Panc1 (cell line): ENCODE results near the gene EGFLAM. TPM values are rescaled to one million over a fixed set of nuclear protein-coding genes. Genes with fewer than 3 reads are reported as not detected.

Experiments used
- ATAC-seq: fragments of 200-7000 bp; cut with Tn5 transposase; 2 replicates; pipeline ENCODE4 v1.9.1; 2020; ENCODE audit warnings: mild to moderate bottlenecking, moderate library complexity
- BruUV-seq: library from RNA; stranded (reverse); fragments of 400-500 nt; replicated peaks from 2 replicates; lab custom pipeline; 2021; lab: Mats Ljungman, UMichigan
- CTCF ChIA-PET: fragments of 300-600 bp; sonication (Branson Sonifier 250); formaldehyde crosslinking; loops from one replicate; lab custom pipeline; 2022; ENCODE audit warnings: antibody characterized with exemption; lab: Charles Lee
- POLR2A ChIA-PET: fragments of 300-600 bp; sonication (Branson Sonifier 250); formaldehyde crosslinking; loops from one replicate; lab custom pipeline; 2022; ENCODE audit warnings: antibody characterized with exemption; lab: Charles Lee
- DNase-seq: peaks from one replicate; pipeline ENCODE4 v3.0.0-alpha.2; 2010; ENCODE audit warnings: low read depth, low spot score
- H3K27ac ChIP-seq: 2 replicates; pipeline ENCODE4 v1.5.1; 2011; ENCODE audit warnings: mild to moderate bottlenecking, low read length, inconsistent platforms
- H3K27me3 ChIP-seq: fragments of 200-500 bp; sonication (Bioruptor generic); 2 replicates; pipeline ENCODE4 v1.6.0; 2014; ENCODE audit warnings: low read length, inconsistent platforms; ENCODE audit not compliant: control insufficient read depth, insufficient read depth
- H3K36me3 ChIP-seq: fragments of 200-500 bp; sonication (Bioruptor generic); 2 replicates; pipeline ENCODE4 v1.5.1; 2014; ENCODE audit warnings: inconsistent platforms, mild to moderate bottlenecking, low read length, moderate library complexity; ENCODE audit not compliant: control insufficient read depth, insufficient read depth
- H3K4me1 ChIP-seq: 2 replicates; pipeline ENCODE4 v1.5.1; 2011; ENCODE audit warnings: inconsistent platforms, mild to moderate bottlenecking, low read length, moderate library complexity; ENCODE audit not compliant: control insufficient read depth, insufficient read depth
- H3K4me3 ChIP-seq, 2 experiments: 2 replicates each; pipeline ENCODE4 v1.5.1; 2011 to 2012; ENCODE audit warnings: low read depth in 2 of 2, low read length in 2 of 2, mild to moderate bottlenecking in 2 of 2, inconsistent platforms in 1 of 2, moderate library complexity in 1 of 2
- H3K9me3 ChIP-seq: fragments of 200-500 bp; sonication (Bioruptor generic); 2 replicates; pipeline ENCODE4 v1.5.1; 2014; ENCODE audit warnings: low read depth, mild to moderate bottlenecking, inconsistent platforms, low read length, moderate library complexity; ENCODE audit not compliant: control insufficient read depth, insufficient read depth
- POLR2AphosphoS5 ChIP-seq: IDR thresholded peaks from 2 replicates; pipeline ENCODE4 v1.6.1; 2012; ENCODE audit warnings: mild to moderate bottlenecking, low read depth, low read length, moderate library complexity
- REST ChIP-seq, 2 experiments: IDR thresholded peaks; 2 replicates each; pipeline ENCODE4 v1.6.1; 2011 to 2012; ENCODE audit warnings: low read depth in 2 of 2, control low read depth in 1 of 2, low read length in 1 of 2, mild to moderate bottlenecking in 1 of 2, moderate library complexity in 1 of 2; ENCODE audit not compliant: insufficient read depth in 1 of 2
- SIN3A ChIP-seq: IDR thresholded peaks from 2 replicates; pipeline ENCODE4 v1.6.1; 2012; ENCODE audit warnings: low read depth, mild to moderate bottlenecking, low read length, moderate library complexity, borderline replicate concordance; ENCODE audit not compliant: insufficient read depth
- TCF7L2 ChIP-seq: IDR thresholded peaks from 2 replicates; pipeline ENCODE4 v1.6.1; 2011; ENCODE audit warnings: mild to moderate bottlenecking, low read depth, low read length, inconsistent platforms
- in situ Hi-C: cut with HindIII; loops from 2 replicates; pipeline ENCODE4 v1.10.0; 2016; ENCODE audit warnings: low sequenced_read_pairs, low pct_unique_long_range_greater_than_20kb
- intact Hi-C: fragments of 100-400 bp; cut with micrococcal nuclease; formaldehyde crosslinking; loops from one replicate; pipeline ENCODE4 v1.10.0; 2022; ENCODE audit not compliant: unreplicated experiment
- total RNA-seq: library from RNA; stranded (reverse); gene quantifications from one replicate; pipeline ENCODE4 v1.2.1, GENCODE V29; 2021; ENCODE audit not compliant: unreplicated experiment
- TF ChIP-seq, protein P1 (sequence below): fragments of 450-650 bp; IDR thresholded peaks from 2 replicates; pipeline ENCODE4 v1.5.1; 2017; ENCODE audit warnings: mild to moderate bottlenecking

Gene EGFLAM
- total RNA-seq, 1 experiment from 2014 or later: 14.8 TPM

- in situ Hi-C loops: no loop called here
- H3K27me3 ChIP-seq: no peaks in the 10 kb centered on the region
- H3K27ac ChIP-seq: no peak overlapping the region
- peaks cover 8% of the 10 kb centered on the region for H3K36me3 ChIP-seq
- no TSS peak for BruUV-seq
- TF ChIP-seq, protein P1, sequence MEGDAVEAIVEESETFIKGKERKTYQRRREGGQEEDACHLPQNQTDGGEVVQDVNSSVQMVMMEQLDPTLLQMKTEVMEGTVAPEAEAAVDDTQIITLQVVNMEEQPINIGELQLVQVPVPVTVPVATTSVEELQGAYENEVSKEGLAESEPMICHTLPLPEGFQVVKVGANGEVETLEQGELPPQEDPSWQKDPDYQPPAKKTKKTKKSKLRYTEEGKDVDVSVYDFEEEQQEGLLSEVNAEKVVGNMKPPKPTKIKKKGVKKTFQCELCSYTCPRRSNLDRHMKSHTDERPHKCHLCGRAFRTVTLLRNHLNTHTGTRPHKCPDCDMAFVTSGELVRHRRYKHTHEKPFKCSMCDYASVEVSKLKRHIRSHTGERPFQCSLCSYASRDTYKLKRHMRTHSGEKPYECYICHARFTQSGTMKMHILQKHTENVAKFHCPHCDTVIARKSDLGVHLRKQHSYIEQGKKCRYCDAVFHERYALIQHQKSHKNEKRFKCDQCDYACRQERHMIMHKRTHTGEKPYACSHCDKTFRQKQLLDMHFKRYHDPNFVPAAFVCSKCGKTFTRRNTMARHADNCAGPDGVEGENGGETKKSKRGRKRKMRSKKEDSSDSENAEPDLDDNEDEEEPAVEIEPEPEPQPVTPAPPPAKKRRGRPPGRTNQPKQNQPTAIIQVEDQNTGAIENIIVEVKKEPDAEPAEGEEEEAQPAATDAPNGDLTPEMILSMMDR: no peak
- TF ChIP-seq POLR2AphosphoS5: no peak
- no peaks in the 10 kb centered on the region for H3K9me3 ChIP-seq
- DNase-seq (no peak), ATAC-seq (no peak)
- H3K4me3 ChIP-seq: no peak overlapping the region
- CTCF ChIA-PET: no interaction called here
- POLR2A ChIA-PET: no interaction called here
- H3K4me1 ChIP-seq: no peaks in the 10 kb centered on the region
- intact Hi-C loops: no loop called here
Measured at GRCh38 chr5:38500573-38501260, 242.4 kb downstream of the EGFLAM start.

- in situ Hi-C loops: no loop called here
- no peak for DNase-seq
- intact Hi-C loops: no loop called here
- Histone ChIP-seq H3K9me3 (no peaks in the 10 kb centered on the region), H3K27me3 (no peaks in the 10 kb centered on the region), H3K4me1 (no peaks in the 10 kb centered on the region), H3K4me3 (no peak overlapping the region), H3K27ac (no peak overlapping the region), H3K36me3 (peaks cover 29% of the 10 kb centered on the region)
- POLR2A ChIA-PET: no interaction called here
- CTCF ChIA-PET: interaction anchor here (0.5 to 1.6 kb wide), 2 partner anchors 23 to 65 kb away, joined by 5 to 11 read pairs; no protein-coding TSS in a partner anchor
- no peak for TF ChIP-seq REST (IDR thresholded peaks at IDR 0.05; ENCODE audit: insufficient read depth in 1 of 2, low read depth in 2 of 2, low read length in 1 of 2)
- no peak for TF ChIP-seq SIN3A
- no peak for TF ChIP-seq POLR2AphosphoS5
- no peak for TF ChIP-seq TCF7L2
- TF ChIP-seq, protein P1: no peak
- ATAC-seq: no peak
- BruUV-seq: no TSS peak
Measured at GRCh38 chr5:38506302-38506701, 247.9 kb downstream of the EGFLAM start.
